Measurements from ENCODE around the gene AHDC1.

AHDC1 gene

GRCh38 chr1:27615346-27616192 is 11.6 kb upstream of the AHDC1 start:
- DNase-seq (ENCODE audit: insufficient read length, low spot score), result no peak
- no peak for FAIRE-seq
- no peak for TF ChIP-seq CTCF (IDR thresholded peaks at IDR 0.05; ENCODE audit: insufficient read depth, missing control alignments)

GRCh38 chr1:27614625-27615344 is 10.8 kb upstream of the AHDC1 start:
- no peak for DNase-seq (ENCODE audit: insufficient read length, low spot score)
- no peak for FAIRE-seq

GRCh38 chr1:27614043-27614624 is 10.2 kb upstream of the AHDC1 start:
- no peak for TF ChIP-seq CTCF (IDR thresholded peaks at IDR 0.05; ENCODE audit: insufficient read depth, missing control alignments)
- no peak for DNase-seq (ENCODE audit: insufficient read length, low spot score)
- no peak for FAIRE-seq

More at GRCh38 chr1:27614625-27615344, 10.8 kb upstream of the AHDC1 start:
- TF ChIP-seq CTCF (IDR thresholded peaks at IDR 0.05; ENCODE audit: insufficient read depth, missing control alignments), result no peak

GRCh38 chr1:27612718-27613117 is 8.8 kb upstream of the AHDC1 start:
- FAIRE-seq (no peak), DNase-seq (ENCODE audit: insufficient read length, low spot score) (no peak)
- TF ChIP-seq CTCF (IDR thresholded peaks at IDR 0.05; ENCODE audit: insufficient read depth, missing control alignments), result no peak

GRCh38 chr1:27611450-27611849 is 7.5 kb upstream of the AHDC1 start:
- DNase-seq (ENCODE audit: insufficient read length, low spot score) (no peak), FAIRE-seq (no peak)
- no peak for TF ChIP-seq CTCF (IDR thresholded peaks at IDR 0.05; ENCODE audit: insufficient read depth, missing control alignments)

GRCh38 chr1:27609618-27610240 is 5.8 kb upstream of the AHDC1 start:
- no peak for TF ChIP-seq CTCF (IDR thresholded peaks at IDR 0.05; ENCODE audit: insufficient read depth, missing control alignments)
- no peak for FAIRE-seq
- no peak for DNase-seq (ENCODE audit: insufficient read length, low spot score)
